ENCODE data around the gene LHB.
"Not testable (repeated sequence)": the region's sequence is repeated elsewhere in the genome, so short reads cannot be mapped to it uniquely, and the experiment has no call there.

DNA sequence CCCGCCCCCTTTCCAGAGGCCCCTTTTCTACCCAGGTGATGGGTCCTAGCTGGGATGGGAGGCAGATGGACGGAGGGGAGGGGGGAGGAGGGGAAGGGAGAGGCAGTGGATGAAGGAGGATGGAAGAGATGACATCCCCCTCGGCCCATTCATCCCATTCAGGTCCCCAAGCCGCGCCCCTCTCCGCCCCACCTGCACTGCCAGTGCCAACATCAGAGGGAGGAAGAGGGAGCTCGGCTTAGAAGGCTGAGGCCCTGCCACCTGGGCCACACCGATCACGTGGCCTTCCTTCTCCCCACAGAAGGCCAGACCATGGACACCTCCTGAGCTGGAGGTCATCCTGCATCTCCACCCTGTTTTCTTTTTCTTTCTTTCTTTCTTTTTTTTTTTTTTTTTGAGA lies 11.8 kb upstream of the LHB start:
- TF ChIP-seq, protein P1, sequence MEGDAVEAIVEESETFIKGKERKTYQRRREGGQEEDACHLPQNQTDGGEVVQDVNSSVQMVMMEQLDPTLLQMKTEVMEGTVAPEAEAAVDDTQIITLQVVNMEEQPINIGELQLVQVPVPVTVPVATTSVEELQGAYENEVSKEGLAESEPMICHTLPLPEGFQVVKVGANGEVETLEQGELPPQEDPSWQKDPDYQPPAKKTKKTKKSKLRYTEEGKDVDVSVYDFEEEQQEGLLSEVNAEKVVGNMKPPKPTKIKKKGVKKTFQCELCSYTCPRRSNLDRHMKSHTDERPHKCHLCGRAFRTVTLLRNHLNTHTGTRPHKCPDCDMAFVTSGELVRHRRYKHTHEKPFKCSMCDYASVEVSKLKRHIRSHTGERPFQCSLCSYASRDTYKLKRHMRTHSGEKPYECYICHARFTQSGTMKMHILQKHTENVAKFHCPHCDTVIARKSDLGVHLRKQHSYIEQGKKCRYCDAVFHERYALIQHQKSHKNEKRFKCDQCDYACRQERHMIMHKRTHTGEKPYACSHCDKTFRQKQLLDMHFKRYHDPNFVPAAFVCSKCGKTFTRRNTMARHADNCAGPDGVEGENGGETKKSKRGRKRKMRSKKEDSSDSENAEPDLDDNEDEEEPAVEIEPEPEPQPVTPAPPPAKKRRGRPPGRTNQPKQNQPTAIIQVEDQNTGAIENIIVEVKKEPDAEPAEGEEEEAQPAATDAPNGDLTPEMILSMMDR (IDR thresholded peaks at IDR 0.05), result not testable (repeated sequence)
- not testable (repeated sequence) for TF ChIP-seq POLR2AphosphoS5, POLR2A (IDR thresholded peaks at IDR 0.05)

Measured in breast epithelium (tissue), 3 donors.